CD14-positive monocyte (primary cell): ENCODE data around the gene DNASE1. TPM values are rescaled to one million over a fixed set of nuclear protein-coding genes. Genes with fewer than 3 reads are reported as not detected.
A peak's percentile ranks its signal among the peaks of the same experiment; 100 is the strongest.

ENCODE experiments used
- DNase-seq, 3 donors: peaks; one replicate each; pipeline ENCODE4 v3.0.0-alpha.2; 2011 to 2022
- H2AFZ ChIP-seq: 2 replicates; pipeline ENCODE4 v1.6.0; 2012; ENCODE audit warnings: mild to moderate bottlenecking, low read depth, low read length, inconsistent platforms; ENCODE audit not compliant: insufficient read depth, poor library complexity, severe bottlenecking
- H3K27ac ChIP-seq, 2 donors: 1 replicate in 1 of 2; 2 replicates in 1 of 2; pipeline ENCODE4 v1.5.1; 2012 to 2013; ENCODE audit warnings: low read length in 2 of 2, control low read depth in 1 of 2, inconsistent platforms in 1 of 2, low read depth in 1 of 2, mild to moderate bottlenecking in 1 of 2
- H3K27me3 ChIP-seq, 2 donors: one replicate each; pipeline versions ENCODE4 v1.6.0 to v1.6.1; 2011 to 2013; ENCODE audit warnings: low read length in 2 of 2; ENCODE audit not compliant: control insufficient read depth in 2 of 2, insufficient read depth in 2 of 2
- H3K36me3 ChIP-seq, 2 donors: replicated peaks in 1 of 2; 1 replicate in 1 of 2; 2 replicates in 1 of 2; pipeline versions ENCODE4 v1.5.1 to v1.6.1; 2012 to 2013; ENCODE audit warnings: low read length in 2 of 2, control low read depth in 1 of 2, inconsistent platforms in 1 of 2, mild to moderate bottlenecking in 1 of 2; ENCODE audit not compliant: insufficient read depth in 2 of 2, control insufficient read depth in 1 of 2
- H3K4me1 ChIP-seq, 2 donors: 1 replicate in 1 of 2; 2 replicates in 1 of 2; pipeline versions ENCODE4 v1.5.1 to v1.6.1; 2012 to 2013; ENCODE audit warnings: low read length in 2 of 2, control low read depth in 1 of 2, inconsistent platforms in 1 of 2, mild to moderate bottlenecking in 1 of 2, moderate library complexity in 1 of 2; ENCODE audit not compliant: insufficient read depth in 2 of 2, control insufficient read depth in 1 of 2
- H3K4me2 ChIP-seq: replicated peaks from 2 replicates; pipeline ENCODE3; 2012; ENCODE audit warnings: low read length, moderate library complexity, mild to moderate bottlenecking; ENCODE audit not compliant: poor library complexity, severe bottlenecking; ENCODE audit errors: extremely low read depth
- H3K4me3 ChIP-seq, 3 experiments: fragments of 200-600 bp in 1 of 3; sonication (generic) in 1 of 3; replicated peaks in 1 of 3; 1 replicate in 2 of 3; 2 replicates in 1 of 3; pipeline ENCODE4 v1.5.1; 2011 to 2013; ENCODE audit warnings: low read length in 3 of 3, mild to moderate bottlenecking in 3 of 3, control low read depth in 2 of 3, low read depth in 2 of 3, inconsistent platforms in 1 of 3, moderate library complexity in 1 of 3
- H3K79me2 ChIP-seq: 2 replicates; pipeline ENCODE4 v1.6.0; 2012; ENCODE audit warnings: mild to moderate bottlenecking, control low read depth, inconsistent platforms, low read length, moderate library complexity; ENCODE audit not compliant: insufficient read depth
- H3K9ac ChIP-seq: 2 replicates; pipeline ENCODE4 v1.6.0; 2017; ENCODE audit warnings: low read length, mild to moderate bottlenecking; ENCODE audit not compliant: insufficient read depth, poor library complexity, severe bottlenecking
- H3K9me3 ChIP-seq, 2 donors: replicated peaks in 1 of 2; 1 replicate in 1 of 2; 2 replicates in 1 of 2; pipeline versions ENCODE4 v1.5.1 to v1.6.1; 2012 to 2013; ENCODE audit warnings: low read length in 2 of 2, control low read depth in 1 of 2; ENCODE audit not compliant: control insufficient read depth in 1 of 2, insufficient read depth in 1 of 2
- H4K20me1 ChIP-seq: 2 replicates; pipeline ENCODE4 v1.6.0; 2012; ENCODE audit warnings: mild to moderate bottlenecking, low read length, control low read depth, moderate library complexity; ENCODE audit not compliant: insufficient read depth
- H3K27ac Mint-ChIP-seq, 7 donors: one replicate each; pipeline ENCODE4 v1.8.0; 2020; ENCODE audit warnings: mild to moderate bottlenecking in 7 of 7, mixed read lengths in 7 of 7, moderate library complexity in 6 of 7, inconsistent platforms in 2 of 7
- H3K27me3 Mint-ChIP-seq, 3 donors: one replicate each; pipeline ENCODE4 v1.8.0; 2021 to 2022; ENCODE audit warnings: low read depth in 3 of 3, mild to moderate bottlenecking in 3 of 3, mixed read lengths in 3 of 3, moderate library complexity in 3 of 3, inconsistent platforms in 1 of 3
- H3K36me3 Mint-ChIP-seq, 2 donors: one replicate each; pipeline ENCODE4 v1.8.0; 2020; ENCODE audit warnings: mixed read lengths in 2 of 2, inconsistent platforms in 1 of 2, mild to moderate bottlenecking in 1 of 2
- H3K4me1 Mint-ChIP-seq: one replicate; pipeline ENCODE4 v1.8.0; 2020; ENCODE audit warnings: mild to moderate bottlenecking, mixed read lengths
- H3K4me3 Mint-ChIP-seq, 2 donors: one replicate each; pipeline ENCODE4 v1.8.0; 2020; ENCODE audit warnings: mild to moderate bottlenecking in 2 of 2, mixed read lengths in 2 of 2, moderate library complexity in 1 of 2
- H3K9me3 Mint-ChIP-seq, 7 donors: one replicate each; pipeline ENCODE4 v1.8.0; 2020 to 2022; ENCODE audit warnings: mixed read lengths in 7 of 7, mild to moderate bottlenecking in 6 of 7, moderate library complexity in 6 of 7, inconsistent platforms in 2 of 7
- CTCF ChIP-seq: fragments of 200-600 bp; IDR thresholded peaks from one replicate; pipeline ENCODE4 v1.8.0; 2022; ENCODE audit warnings: antibody characterized with exemption, mild to moderate bottlenecking
- WGBS: methylation state at CpG from one replicate; pipeline ENCODE4 v1.1.5; 2013; ENCODE audit warnings: missing lambda C conversion rate; ENCODE audit not compliant: insufficient coverage; 5-methylcytosine and 5-hydroxymethylcytosine counted together
- intact Hi-C, 2 donors: fragments of 100-400 bp; cut with micrococcal nuclease; formaldehyde crosslinking; loops; one replicate each; pipeline versions ENCODE4 v1.15.0 to v1.15.1; 2023
- polyA plus RNA-seq, 3 donors: library from polyadenylated mRNA; depleted of rRNA in 1 of 3; unstranded in 2 of 3; stranded (reverse) in 1 of 3; fragments of 300-500 nt in 2 of 3; fragments of >200 nt in 1 of 3; fragmentation: Illumina TruSeq in 2 of 3; gene quantifications; 1 replicate in 2 of 3; 2 replicates in 1 of 3; pipeline ENCODE4 v1.2.3, GENCODE V29; 2012 to 2021

The DNASE1 gene
- polyA plus RNA-seq, 3 donors = 1.5 to 21.1 TPM; not detected in 1

GRCh38 chr16:3706253-3707012, 51.9 kb downstream of the DNASE1 start:
- Histone ChIP-seq H2AFZ (no peak overlapping the region), H3K36me3 (peaks cover 2 to 7% of the 10 kb centered on the region in 2 donors), H3K4me1 (no peaks in the 10 kb centered on the region), H3K27ac (no peak overlapping the region), H3K4me3 (no peak overlapping the region), H3K4me2 (no peak overlapping the region), H3K9ac (no peak overlapping the region), H3K79me2 (peaks cover 6% of the 10 kb centered on the region), H3K9me3 (no peaks in the 10 kb centered on the region), H3K27me3 (no peaks in the 10 kb centered on the region), H4K20me1 (no peaks in the 10 kb centered on the region)
- no peak overlapping the region for H3K4me3 Mint-ChIP-seq
- DNase-seq = no peak
- intact Hi-C loops = no loop called here
- peaks cover 3 to 6% (median 5%) of the 10 kb centered on the region in 3 donors for H3K27me3 Mint-ChIP-seq
- peaks cover 4% of the 10 kb centered on the region for H3K4me1 Mint-ChIP-seq
- 100% methylated on average over 5 of the region's 10 CpGs for WGBS
- TF ChIP-seq CTCF = no peak
- peak overlapping the region in 1 of 7 donors; percentile 61 for H3K27ac Mint-ChIP-seq
- peaks cover 0 to 1% (median 0%) of the 10 kb centered on the region in 7 donors for H3K9me3 Mint-ChIP-seq
- H3K36me3 Mint-ChIP-seq = peaks cover 12 to 20% of the 10 kb centered on the region in 2 donors

Other genes starting within 250 kb of the DNASE1 start
- gene ZNF597, start 211.2 kb upstream of the DNASE1 start, polyA plus RNA-seq = 1 to 10 TPM in 1 of 3 donors, under 1 TPM in 2; 0.80 to 1.0 (median 0.98) TPM
- gene NAA60, start 211.0 kb upstream of the DNASE1 start, polyA plus RNA-seq = 10 to 100 TPM; 19.5 to 48.8 (median 29.7) TPM
- not detected for gene C16orf90, start 159.2 kb upstream of the DNASE1 start, polyA plus RNA-seq
- 1 to 10 TPM; 1.9 to 5.9 (median 5.6) TPM for gene CLUAP1, start 153.7 kb upstream of the DNASE1 start, polyA plus RNA-seq
- gene NLRC3, start 77.3 kb upstream of the DNASE1 start, polyA plus RNA-seq = under 1 TPM; 0.03 to 0.07 (median 0.06) TPM
- 1 to 10 TPM in 1 of 3 donors, under 1 TPM in 2; 0.12 to 2.4 (median 0.71) TPM for gene SLX4, start 43.1 kb upstream of the DNASE1 start, polyA plus RNA-seq
- 10 to 100 TPM; 22.8 to 54.0 (median 22.9) TPM for gene TRAP1, start 62.8 kb downstream of the DNASE1 start, polyA plus RNA-seq
- 10 to 100 TPM in 1 of 3 donors, 1 to 10 TPM in 2; 2.1 to 26.9 (median 6.2) TPM for gene CREBBP, start 226.0 kb downstream of the DNASE1 start, polyA plus RNA-seq